GM18502 (cell line): ENCODE results near the gene VWA8.
"Not testable (repeated sequence)": the region's sequence is repeated elsewhere in the genome, so short reads cannot be mapped to it uniquely, and the experiment has no call there.

ENCODE experiments used
- ATAC-seq: cut with Tn5 transposase; IDR thresholded peaks from one replicate; pipeline ENCODE4 v1.9.1; 2021; ENCODE audit warnings: mild to moderate bottlenecking; ENCODE audit not compliant: unreplicated experiment, poor library complexity

The VWA8 gene

GRCh38 chr13:41605319-41606285 lies 355.3 kb downstream of the VWA8 start:
- no peak for ATAC-seq

- ATAC-seq, result no peak
These were observed 357.0 kb downstream of the VWA8 start for GRCh38 chr13:41603917-41604316.

GRCh38 chr13:41601718-41602445 lies 359.0 kb downstream of the VWA8 start:
- ATAC-seq, result no peak

GRCh38 chr13:41599619-41600018 lies 361.3 kb downstream of the VWA8 start:
- ATAC-seq, result no peak

GRCh38 chr13:41597348-41598041 lies 363.4 kb downstream of the VWA8 start:
- ATAC-seq, result no peak

- no peak for ATAC-seq
These were observed 364.7 kb downstream of the VWA8 start for GRCh38 chr13:41596190-41596589.

GRCh38 chr13:41595298-41595697 lies 365.6 kb downstream of the VWA8 start:
- no peak for ATAC-seq

- ATAC-seq, result no peak
These were observed 370.3 kb downstream of the VWA8 start for GRCh38 chr13:41590643-41591042.

- ATAC-seq, result no peak
These were observed 370.8 kb downstream of the VWA8 start for GRCh38 chr13:41590122-41590521.

GRCh38 chr13:41589434-41589833 lies 371.5 kb downstream of the VWA8 start:
- no peak for ATAC-seq

- ATAC-seq, result no peak
These were observed 372.0 kb downstream of the VWA8 start for GRCh38 chr13:41588899-41589298.

- no peak for ATAC-seq
These were observed 372.5 kb downstream of the VWA8 start for GRCh38 chr13:41588448-41588847.

GRCh38 chr13:41587490-41587889 lies 373.4 kb downstream of the VWA8 start:
- no peak for ATAC-seq

GRCh38 chr13:41586216-41586615 lies 374.7 kb downstream of the VWA8 start:
- no peak for ATAC-seq

- ATAC-seq, result no peak
These were observed 378.9 kb downstream of the VWA8 start for GRCh38 chr13:41582027-41582463.

GRCh38 chr13:41580345-41580744 lies 380.6 kb downstream of the VWA8 start:
- no peak for ATAC-seq

- ATAC-seq, result no peak
These were observed 381.0 kb downstream of the VWA8 start for GRCh38 chr13:41579881-41580280.

- no peak for ATAC-seq
These were observed 381.7 kb downstream of the VWA8 start for GRCh38 chr13:41579168-41579567.

- no peak for ATAC-seq
These were observed 382.5 kb downstream of the VWA8 start for GRCh38 chr13:41578371-41578770.

GRCh38 chr13:41577436-41577835 lies 383.5 kb downstream of the VWA8 start:
- ATAC-seq, result no peak

GRCh38 chr13:41573640-41574039 lies 387.3 kb downstream of the VWA8 start:
- not testable (repeated sequence) for ATAC-seq
